HG02870 (cell line): Measurements from ENCODE around the gene SHLD1.
"Not testable (repeated sequence)": the region's sequence is repeated elsewhere in the genome, so short reads cannot be mapped to it uniquely, and the experiment has no call there.

ENCODE experiments used
- ATAC-seq: cut with Tn5 transposase; IDR thresholded peaks from one replicate; pipeline ENCODE4 v1.9.1; 2021; ENCODE audit warnings: mild to moderate bottlenecking, moderate library complexity; ENCODE audit not compliant: unreplicated experiment

Gene SHLD1

GRCh38 chr20:5735845-5736510 is 14.2 kb upstream of the SHLD1 start:
- ATAC-seq: no peak

- ATAC-seq: no peak
Measured at GRCh38 chr20:5737619-5737953, 12.6 kb upstream of the SHLD1 start.

GRCh38 chr20:5737966-5738365 is 12.2 kb upstream of the SHLD1 start:
- ATAC-seq: no peak

- not testable (repeated sequence) for ATAC-seq
Measured at GRCh38 chr20:5740643-5741042, 9.6 kb upstream of the SHLD1 start.

DNA sequence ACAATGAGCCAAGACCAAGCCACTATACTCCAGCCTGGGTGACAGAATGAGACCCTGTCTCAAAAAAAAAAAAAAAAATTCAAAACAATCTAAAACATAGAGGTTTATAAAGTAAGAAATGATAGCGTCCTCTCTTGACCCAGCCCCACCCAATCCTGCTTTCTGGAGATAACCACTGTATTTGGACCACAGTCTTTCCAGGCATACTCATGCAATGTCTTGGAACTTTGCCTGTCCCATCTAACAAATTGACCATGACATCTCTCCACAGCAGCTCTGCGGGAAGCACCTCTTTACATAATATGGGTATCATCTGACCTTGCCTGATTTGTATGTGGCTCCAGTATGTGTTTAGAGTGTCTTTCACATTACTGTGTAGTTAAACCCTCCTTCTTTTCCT is 9.1 kb upstream of the SHLD1 start:
- ATAC-seq: no peak

- ATAC-seq: no peak
Measured at GRCh38 chr20:5742041-5742440, 8.2 kb upstream of the SHLD1 start.

DNA sequence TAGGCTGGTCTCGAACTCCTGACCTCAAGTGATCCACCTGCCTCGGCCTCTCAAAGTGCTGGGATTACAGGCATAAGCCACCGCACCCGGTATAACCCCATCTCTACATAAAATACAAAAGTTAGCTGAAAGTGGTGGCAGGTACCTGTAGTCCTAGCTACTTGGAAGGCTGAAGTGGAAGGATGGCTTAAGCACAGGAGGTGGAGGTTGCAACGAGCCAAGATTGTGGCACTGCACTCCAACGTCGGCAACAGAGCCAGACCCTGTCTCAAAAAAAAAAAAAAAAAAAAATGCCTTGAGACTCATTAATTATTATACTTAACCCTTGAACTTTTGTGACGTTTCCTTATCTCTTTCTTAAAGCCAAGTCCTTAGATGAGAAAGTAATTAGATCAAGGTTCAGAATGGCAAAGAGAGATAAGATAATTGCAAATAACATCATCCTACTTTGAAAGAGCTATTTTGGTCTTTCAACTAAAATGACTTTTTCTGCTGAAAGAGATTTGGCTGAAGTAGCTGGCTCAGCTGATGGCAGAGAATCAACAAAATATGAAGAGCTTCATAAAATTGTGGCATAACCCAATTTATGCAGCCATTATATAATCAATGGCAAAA is 4.7 kb upstream of the SHLD1 start:
- ATAC-seq: no peak

DNA sequence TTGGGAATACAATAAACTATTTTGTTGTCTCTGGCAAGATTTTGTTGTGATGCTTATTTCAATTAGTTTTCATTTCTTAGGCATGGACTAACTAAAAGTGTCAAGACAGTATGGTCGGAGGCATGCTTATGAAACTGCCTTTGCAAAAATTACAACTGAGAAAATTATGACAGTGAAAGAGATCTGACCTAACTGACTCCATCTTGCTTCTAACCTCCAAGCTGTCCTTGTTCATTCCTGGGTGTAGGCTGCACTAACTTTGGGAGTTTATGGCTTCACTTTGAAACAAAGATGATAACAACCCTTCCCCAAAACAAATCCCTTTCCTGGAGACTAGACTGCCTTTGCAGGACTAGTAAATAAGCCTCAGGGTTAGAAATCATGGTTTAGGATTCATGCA is 4.1 kb upstream of the SHLD1 start:
- no peak for ATAC-seq

DNA sequence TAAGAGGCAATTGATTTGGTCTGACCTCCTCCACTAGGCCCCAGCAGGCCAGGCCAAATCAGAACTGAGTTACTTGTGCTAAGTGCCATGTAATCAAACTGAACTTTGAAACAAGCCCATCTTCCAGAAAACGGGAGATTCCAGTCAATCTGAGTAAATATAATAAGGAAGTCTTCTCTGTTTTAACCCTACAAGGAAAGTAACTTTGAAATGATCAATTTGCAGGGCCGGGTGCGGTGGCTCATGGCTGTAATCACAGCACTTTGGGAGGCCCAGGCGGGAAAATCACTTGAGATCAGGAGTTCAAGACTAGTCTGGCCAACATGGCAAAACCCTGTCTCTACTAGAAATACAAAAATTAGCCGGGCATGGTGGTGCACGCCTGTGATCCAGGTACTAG is 2.0 kb upstream of the SHLD1 start:
- ATAC-seq: no peak

- ATAC-seq: not testable (repeated sequence)
Measured at GRCh38 chr20:5749512-5749951, 669 bp upstream of the SHLD1 start.

DNA sequence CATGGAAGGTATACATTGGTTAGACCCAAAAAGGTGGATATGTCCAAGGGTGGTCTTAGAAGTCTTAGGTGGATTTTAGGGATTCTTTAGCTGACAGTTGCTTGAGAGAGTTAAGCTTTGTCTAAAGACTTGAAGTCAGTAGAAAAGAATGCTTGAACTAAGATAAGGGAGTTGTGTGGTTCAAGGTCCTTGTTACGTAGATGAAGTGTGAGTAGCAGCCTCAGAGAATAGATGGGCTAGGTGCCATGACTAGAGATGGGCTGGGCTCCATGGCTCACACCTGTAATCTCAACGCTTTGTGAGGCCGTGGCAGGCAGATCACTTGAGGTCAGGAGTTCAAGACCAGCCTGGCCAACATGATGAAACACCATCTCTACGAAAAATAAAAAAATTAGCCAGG is 1.7 kb downstream of the SHLD1 start:
- ATAC-seq: no peak

- no peak for ATAC-seq
Measured at GRCh38 chr20:5753814-5754213, 3.6 kb downstream of the SHLD1 start.

DNA sequence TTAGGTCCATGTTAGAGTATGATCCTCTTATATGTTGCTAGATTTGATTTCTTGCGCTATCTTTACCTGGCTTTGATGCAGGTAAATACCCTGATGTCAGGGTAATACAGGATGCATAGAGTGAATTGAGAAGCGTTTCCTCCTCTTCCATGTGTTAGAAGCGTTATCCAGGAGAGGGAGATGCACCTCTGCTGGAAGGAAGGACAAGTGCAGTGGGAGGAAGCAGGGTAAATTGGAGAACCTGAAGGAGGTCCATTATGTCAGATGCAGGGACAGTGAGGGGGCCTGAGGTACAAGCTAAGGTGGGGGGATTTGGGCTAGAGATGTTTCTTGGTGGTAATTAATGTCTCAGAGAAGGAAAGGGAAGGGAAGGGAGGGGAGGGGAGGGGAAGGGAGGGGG is 7.7 kb downstream of the SHLD1 start:
- no peak for ATAC-seq

GRCh38 chr20:5766085-5766764 is 16.0 kb downstream of the SHLD1 start:
- ATAC-seq: no peak

- no peak for ATAC-seq
Measured at GRCh38 chr20:5767493-5768098, 17.4 kb downstream of the SHLD1 start.

DNA sequence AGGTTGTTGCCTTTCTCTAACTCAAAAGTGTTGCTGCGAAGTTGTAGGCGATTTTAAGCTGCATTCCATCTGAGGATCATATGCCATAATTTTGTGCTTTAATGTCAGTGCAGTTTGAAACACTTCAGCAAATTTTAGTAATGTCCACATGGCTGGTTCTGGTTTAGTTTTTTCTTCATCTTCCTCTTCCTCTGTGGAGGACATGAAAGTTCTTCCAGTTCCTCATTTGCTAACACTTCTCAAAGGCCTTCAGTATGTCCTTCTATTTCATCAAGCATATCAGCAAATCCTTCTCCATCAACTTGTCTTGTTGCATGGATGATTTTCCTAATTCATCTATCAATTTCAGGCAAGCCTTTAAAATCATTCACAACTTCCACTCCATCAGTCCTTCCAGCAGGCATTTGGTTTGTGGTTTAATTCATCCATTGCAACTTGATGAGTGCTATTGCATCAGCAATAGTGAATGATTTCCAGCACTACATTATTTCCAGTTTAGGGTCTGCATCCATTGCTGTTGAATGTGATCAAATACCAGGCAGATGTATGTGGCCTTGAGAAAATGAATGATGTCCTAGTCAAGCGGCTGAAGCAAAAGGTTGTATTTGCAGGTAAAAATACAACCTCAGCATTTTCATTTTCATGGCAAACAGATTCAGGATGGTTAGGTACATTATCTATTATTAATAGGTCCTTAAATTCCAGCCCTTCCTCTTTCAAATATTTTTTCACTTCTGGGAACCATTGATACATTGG is 20.2 kb downstream of the SHLD1 start:
- ATAC-seq: no peak

- ATAC-seq: no peak
Measured at GRCh38 chr20:5770987-5771318, 20.8 kb downstream of the SHLD1 start.

GRCh38 chr20:5772704-5773103 is 22.5 kb downstream of the SHLD1 start:
- ATAC-seq: no peak

DNA sequence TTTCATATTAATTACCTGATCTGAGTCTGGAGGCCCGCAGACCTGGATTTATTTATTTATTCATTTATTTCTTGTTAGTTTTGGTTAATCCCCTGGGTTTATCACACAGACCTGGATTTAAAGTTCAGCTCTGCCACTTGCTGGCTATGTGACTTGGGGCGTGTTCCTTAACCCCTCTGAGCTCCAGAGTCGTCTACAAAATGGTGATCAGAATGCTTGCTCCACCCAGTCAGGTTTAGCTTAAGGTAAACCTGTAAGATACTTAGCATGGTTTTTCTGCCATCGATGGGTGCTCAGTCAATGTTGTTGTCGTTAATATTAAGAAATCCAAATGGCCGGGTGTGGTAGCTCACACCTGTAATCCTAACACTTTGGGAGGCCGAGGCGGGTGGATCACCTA is 23.4 kb downstream of the SHLD1 start:
- no peak for ATAC-seq

DNA sequence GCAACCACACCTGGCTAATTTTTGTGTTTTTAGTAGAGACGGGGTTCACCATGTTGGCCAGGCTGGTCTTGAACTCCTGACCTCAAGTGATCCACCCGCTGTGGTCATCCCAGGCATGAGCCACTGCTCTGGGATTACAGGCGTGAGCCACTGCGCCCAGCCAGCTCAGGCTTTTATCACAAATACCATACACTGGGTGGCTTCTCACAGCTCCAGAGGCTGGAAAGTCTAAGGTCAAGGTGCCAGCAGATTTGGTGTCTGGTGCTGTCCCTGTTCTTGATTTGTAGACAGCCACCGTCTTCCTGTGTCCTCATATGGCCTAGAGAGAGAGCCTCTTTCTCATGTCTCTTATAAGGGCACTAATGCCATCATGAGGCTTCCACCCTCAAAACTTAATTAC is 25.9 kb downstream of the SHLD1 start:
- no peak for ATAC-seq

GRCh38 chr20:5779071-5779900 is 29.1 kb downstream of the SHLD1 start:
- no peak for ATAC-seq
